SK-N-SH (cell line): Measurements from ENCODE around the gene CLIC3. TPM values are rescaled to one million over a fixed set of nuclear protein-coding genes. Genes with fewer than 3 reads are reported as not detected.

ENCODE experiments used
- CTCF ChIA-PET: fragments of 300-600, 350-600 bp; formaldehyde crosslinking; extraction: SDS; loops from one replicate; lab custom pipeline; 2021; lab: Yijun Ruan, JAX
- POLR2A ChIA-PET: fragments of 350-600 bp; sonication (Branson Sonifier 250); formaldehyde crosslinking; extraction: SDS; loops from one replicate; lab custom pipeline; 2020; ENCODE audit warnings: antibody characterized with exemption, inconsistent platforms; lab: Yijun Ruan, JAX
- DNase-seq: peaks from one replicate; pipeline ENCODE4 v3.0.0; 2012
- H2AFZ ChIP-seq: fragments of 200-600 bp; sonication (generic); 2 replicates; pipeline ENCODE4 v1.8.1; 2016; ENCODE audit warnings: antibody characterized with exemption, mild to moderate bottlenecking, low read depth
- H3F3A ChIP-seq: fragments of 200-600 bp; sonication (generic); replicated peaks from 2 replicates; pipeline ENCODE3; 2016; ENCODE audit warnings: antibody characterized with exemption, mild to moderate bottlenecking; ENCODE audit not compliant: insufficient read depth
- H3K27ac ChIP-seq, 2 experiments: fragments of 200-500 bp in 1 of 2; fragments of 200-600 bp in 1 of 2; sonication (Bioruptor generic) in 1 of 2; sonication (generic), shearing (Covaris generic) in 1 of 2; 2 replicates each; pipeline versions ENCODE4 v1.5.1 to v1.6.1; 2014 to 2016; ENCODE audit warnings: low read depth in 2 of 2, inconsistent platforms in 1 of 2, low read length in 1 of 2, mild to moderate bottlenecking in 1 of 2, mixed read lengths in 1 of 2
- H3K27me3 ChIP-seq: fragments of 200-600 bp; sonication (generic), shearing (Covaris generic); 2 replicates; pipeline ENCODE4 v1.6.1; 2016; ENCODE audit warnings: mixed run types; ENCODE audit not compliant: insufficient read depth
- H3K36me3 ChIP-seq, 2 experiments: fragments of 200-500 bp in 1 of 2; fragments of 200-600 bp in 1 of 2; sonication (Bioruptor generic) in 1 of 2; sonication (generic) in 1 of 2; replicated peaks in 1 of 2; 2 replicates each; pipeline versions ENCODE3 to v1.5.1; 2014 to 2016; ENCODE audit warnings: low read length in 1 of 2, mild to moderate bottlenecking in 1 of 2; ENCODE audit not compliant: insufficient read depth in 2 of 2, control insufficient read depth in 1 of 2
- H3K4me1 ChIP-seq, 2 experiments: fragments of 200-500 bp in 1 of 2; fragments of 200-600 bp in 1 of 2; sonication (Bioruptor generic) in 1 of 2; sonication (generic), shearing (Covaris generic) in 1 of 2; 2 replicates each; pipeline versions ENCODE4 v1.5.1 to v1.6.1; 2014 to 2016; ENCODE audit warnings: low read depth in 1 of 2, low read length in 1 of 2, mixed run types in 1 of 2; ENCODE audit not compliant: insufficient read depth in 2 of 2, control insufficient read depth in 1 of 2
- H3K4me2 ChIP-seq: fragments of 200-600 bp; sonication (generic), shearing (Covaris generic); 2 replicates; pipeline ENCODE4 v1.6.1; 2017; ENCODE audit warnings: mixed run types
- H3K4me3 ChIP-seq, 2 experiments: fragments of 200-500 bp in 1 of 2; fragments of 200-600 bp in 1 of 2; sonication (Bioruptor generic) in 1 of 2; sonication (generic), shearing (Covaris generic) in 1 of 2; 2 replicates each; pipeline versions ENCODE4 v1.5.1 to v1.8.1; 2014 to 2016; ENCODE audit warnings: low read depth in 2 of 2, inconsistent platforms in 1 of 2, low read length in 1 of 2, mild to moderate bottlenecking in 1 of 2, mixed read lengths in 1 of 2, moderate library complexity in 1 of 2
- H3K79me2 ChIP-seq: fragments of 200-600 bp; sonication (generic); 2 replicates; pipeline ENCODE4 v1.8.1; 2017; ENCODE audit warnings: mild to moderate bottlenecking; ENCODE audit not compliant: insufficient read depth
- H3K9ac ChIP-seq: fragments of 200-600 bp; sonication (generic); 2 replicates; pipeline ENCODE4 v1.6.1; 2017; ENCODE audit warnings: mixed run types
- H3K9me2 ChIP-seq: fragments of 200-600 bp; sonication (generic); 2 replicates; pipeline ENCODE4 v1.6.1; 2017; ENCODE audit warnings: mixed run types
- H3K9me3 ChIP-seq: fragments of 200-600 bp; sonication (generic); 2 replicates; pipeline ENCODE4 v1.6.1; 2017; ENCODE audit warnings: mixed run types, mild to moderate bottlenecking, moderate library complexity
- H4K20me1 ChIP-seq: fragments of 200-600 bp; sonication (generic); 2 replicates; pipeline ENCODE4 v1.6.1; 2017; ENCODE audit warnings: mild to moderate bottlenecking, mixed run types; ENCODE audit not compliant: insufficient read depth
- CHD2 ChIP-seq: fragments of 150-350 bp; IDR thresholded peaks from 2 replicates; pipeline ENCODE4 v1.6.1; 2018; ENCODE audit warnings: low read length; ENCODE audit not compliant: partially characterized antibody
- ELF1 ChIP-seq: IDR thresholded peaks from 2 replicates; pipeline ENCODE4 v1.4.0; 2012
- EP300 ChIP-seq, 2 experiments: IDR thresholded peaks; 2 replicates each; pipeline versions ENCODE4 v1.4.0 to v1.6.1; 2012; ENCODE audit warnings: borderline replicate concordance in 1 of 2, low read depth in 1 of 2, low read length in 1 of 2
- EZH2phosphoT487 ChIP-seq: fragments of 200-600 bp; sonication (generic); IDR thresholded peaks from 2 replicates; pipeline ENCODE4 v1.6.1; 2017; ENCODE audit warnings: low read depth, mixed run types, mild to moderate bottlenecking, antibody characterized with exemption, moderate library complexity, borderline replicate concordance
- GATA2 ChIP-seq: sonication (generic); formaldehyde crosslinking; IDR thresholded peaks from 2 replicates; pipeline ENCODE4 v1.5.0; 2020; ENCODE audit warnings: mild to moderate bottlenecking, missing genetic modification reagents
- JUND ChIP-seq: IDR thresholded peaks from 2 replicates; pipeline ENCODE4 v1.4.0; 2012
- REST ChIP-seq: IDR thresholded peaks from 2 replicates; pipeline ENCODE4 v1.6.1; 2012; ENCODE audit warnings: mild to moderate bottlenecking, low read depth, low read length, moderate library complexity
- RFX5 ChIP-seq: IDR thresholded peaks from 2 replicates; pipeline ENCODE4 v1.6.1; 2012; ENCODE audit warnings: mild to moderate bottlenecking, improper control_type of control experiment, low read length
- RXRA ChIP-seq: IDR thresholded peaks from 2 replicates; pipeline ENCODE4 v1.4.0; 2012; ENCODE audit warnings: low read depth, mild to moderate bottlenecking, borderline replicate concordance
- SIN3A ChIP-seq: IDR thresholded peaks from 2 replicates; pipeline ENCODE4 v1.6.1; 2012; ENCODE audit warnings: low read depth, mild to moderate bottlenecking, low read length, moderate library complexity, borderline replicate concordance
- TAF1 ChIP-seq: IDR thresholded peaks from 2 replicates; pipeline ENCODE4 v1.6.1; 2012; ENCODE audit warnings: low read depth, mild to moderate bottlenecking, low read length, moderate library complexity, borderline replicate concordance
- TCF12 ChIP-seq: IDR thresholded peaks from 2 replicates; pipeline ENCODE4 v1.4.0; 2012
- TEAD4 ChIP-seq: IDR thresholded peaks from 2 replicates; pipeline ENCODE4 v1.4.0; 2012; ENCODE audit warnings: mild to moderate bottlenecking, borderline replicate concordance; ENCODE audit not compliant: insufficient read depth
- USF1 ChIP-seq: IDR thresholded peaks from 2 replicates; pipeline ENCODE4 v1.4.0; 2012; ENCODE audit warnings: low read depth, borderline replicate concordance
- ZBTB33 ChIP-seq: IDR thresholded peaks from 2 replicates; pipeline ENCODE4 v1.4.0; 2012; ENCODE audit warnings: low read depth, borderline replicate concordance
- WGBS: methylation state at CpG from one replicate; pipeline ENCODE4 v1.1.6; 2017; ENCODE audit warnings: low lambda C conversion rate; 5-methylcytosine and 5-hydroxymethylcytosine counted together
- polyA plus RNA-seq, 3 experiments: library from polyadenylated mRNA; depleted of rRNA; stranded (reverse); fragments of >200 nt; gene quantifications; 2 replicates each; pipeline ENCODE4 v1.2.3, GENCODE V29; 2012

CLIC3 gene
- polyA plus RNA-seq, 1 of the 3 experiments (the other 2 are of a cell fraction): 1.0 TPM

GRCh38 chr9:137001857-137002645 lies 5.7 kb upstream of the CLIC3 start:
- Histone ChIP-seq H3K27ac (no peak overlapping the region), H3K4me3 (no peak overlapping the region), H3K36me3 (no peaks in the 10 kb centered on the region), H3K79me2 (no peaks in the 10 kb centered on the region), H3K9me2 (no peaks in the 10 kb centered on the region), H2AFZ (no peak overlapping the region), H3K9me3 (no peaks in the 10 kb centered on the region), H4K20me1 (no peaks in the 10 kb centered on the region), H3K4me1 (no peaks in the 10 kb centered on the region), H3K4me2 (no peak overlapping the region), H3K27me3 (no peaks in the 10 kb centered on the region), H3K9ac (no peak overlapping the region), H3F3A (no peaks in the 10 kb centered on the region)
- no peak for TF ChIP-seq TEAD4
- no peak for TF ChIP-seq GATA2 (CRISPR knock-in tag)
- no peak for TF ChIP-seq ZBTB33
- no peak for TF ChIP-seq SIN3A
- no peak for TF ChIP-seq TCF12
- TF ChIP-seq EP300 (IDR thresholded peaks at IDR 0.05; ENCODE audit: borderline replicate concordance in 1 of 2, low read depth in 1 of 2, low read length in 1 of 2): no peak
- no peak for TF ChIP-seq USF1
- TF ChIP-seq EZH2phosphoT487: no peak
- no peak for TF ChIP-seq TAF1
- 80% methylated on average over 14 of the region's 20 CpGs for WGBS
- ChIA-PET POLR2A (no interaction called here), CTCF (interaction anchor here (1.0 to 2.4 kb wide), 8 partner anchors 9 to 225 kb away, joined by 3 to 11 read pairs (median 6); partner anchors contain the start of genes ABCA2, PAXX and RNF224)
- DNase-seq: no peak

GRCh38 chr9:137000177-137000930 lies 4.0 kb upstream of the CLIC3 start:
- POLR2A ChIA-PET: no interaction called here
- H3K4me2 ChIP-seq: no peak overlapping the region
- TF ChIP-seq ZBTB33: no peak
- TF ChIP-seq RFX5: no peak
- no peak for TF ChIP-seq CHD2
- TF ChIP-seq TCF12: no peak
- no peak for TF ChIP-seq JUND
- no peak for TF ChIP-seq REST
- no peak for TF ChIP-seq ELF1
- no peak for TF ChIP-seq RXRA
- no peak for TF ChIP-seq EP300 (IDR thresholded peaks at IDR 0.05; ENCODE audit: borderline replicate concordance in 1 of 2, low read depth in 1 of 2, low read length in 1 of 2)

More at GRCh38 chr9:137000177-137000930, 4.0 kb upstream of the CLIC3 start:
- Histone ChIP-seq H3K36me3 (no peaks in the 10 kb centered on the region), H3K4me3 (no peak overlapping the region), H3K9me3 (no peaks in the 10 kb centered on the region), H3K9me2 (no peaks in the 10 kb centered on the region), H3K79me2 (no peaks in the 10 kb centered on the region), H2AFZ (0 out of 2 replicates have a peak overlapping the region, but pooled peaks have one; percentile 51), H3K27ac (no peak overlapping the region), H4K20me1 (no peaks in the 10 kb centered on the region), H3F3A (no peaks in the 10 kb centered on the region), H3K27me3 (no peaks in the 10 kb centered on the region), H3K9ac (no peak overlapping the region), H3K4me1 (peaks cover 9 to 13% of the 10 kb centered on the region in 2 experiments; a peak in 3 of 4 replicates)
- CTCF ChIA-PET: interaction anchor here (0.6 to 2.7 kb wide), 5 partner anchors 26 to 68 kb away, joined by 3 to 11 read pairs (median 7); no protein-coding TSS in a partner anchor
- WGBS: 86% methylated on average over 9 of the region's 10 CpGs
- no peak for DNase-seq
